Left lung (tissue), 10 donors: ENCODE results near the gene ARAP1. TPM values are rescaled to one million over a fixed set of nuclear protein-coding genes. Genes with fewer than 3 reads are reported as not detected.

ENCODE experiments used
- ATAC-seq: fragments of 200-7000 bp; cut with Tn5 transposase; one replicate; pipeline ENCODE4 v1.9.1; 2020; ENCODE audit warnings: moderate library complexity
- DNase-seq, 4 donors: peaks; one replicate each; pipeline ENCODE4 v3.0.0-alpha.2; 2013 to 2020
- H3K27ac ChIP-seq, 2 donors: fragments of 200-600 bp; sonication (generic) in 1 of 2; one replicate each; pipeline versions ENCODE4 v1.5.0 to v1.8.0; 2020 to 2021
- H3K27me3 ChIP-seq, 2 donors: fragments of 200-600 bp; sonication (generic) in 1 of 2; one replicate each; pipeline versions ENCODE4 v1.5.0 to v1.8.0; 2020 to 2021
- H3K36me3 ChIP-seq, 2 donors: fragments of 200-600 bp; sonication (generic) in 1 of 2; one replicate each; pipeline versions ENCODE4 v1.5.0 to v1.8.0; 2020 to 2021
- H3K4me1 ChIP-seq, 2 donors: fragments of 200-600 bp; one replicate each; pipeline ENCODE4 v1.8.0; 2021
- H3K4me3 ChIP-seq, 2 donors: fragments of 200-600 bp; sonication (generic) in 1 of 2; one replicate each; pipeline versions ENCODE4 v1.5.0 to v1.8.0; 2020 to 2021; ENCODE audit warnings: mild to moderate bottlenecking in 1 of 2
- H3K9me3 ChIP-seq, 2 donors: fragments of 200-600 bp; sonication (generic) in 1 of 2; one replicate each; pipeline versions ENCODE4 v1.5.0 to v1.8.0; 2020 to 2021
- CTCF ChIP-seq, 2 donors: fragments of 200-600 bp; sonication (generic) in 1 of 2; IDR thresholded peaks; one replicate each; pipeline versions ENCODE4 v1.5.0 to v1.8.0; 2021; ENCODE audit warnings: antibody characterized with exemption in 2 of 2
- intact Hi-C, 2 donors: fragments of 100-400 bp; cut with DNase I; formaldehyde crosslinking; loops; one replicate each; pipeline versions ENCODE4 v1.11.2 to v1.14.2; 2022
- polyA plus RNA-seq, 6 donors: library from polyadenylated mRNA; unstranded; fragments of 120-200 nt; gene quantifications; one replicate each; pipeline ENCODE4 v1.2.1, GENCODE V29; 2013; ENCODE audit not compliant: insufficient read length in 6 of 6
- total RNA-seq, 2 donors: library from RNA; stranded (reverse); fragmentation: NEBNext Ultra II Directional; extraction: Animal tissue kit (Norgen Biotek cat#: 25700); gene quantifications; one replicate each; pipeline ENCODE4 v1.2.1, GENCODE V29; 2021
- donor health status: DM: no; HTN: yes; CAD: no.
- donor health status: DM: no; HTN: no; CAD: no.

Gene ARAP1
- total and polyA plus RNA-seq, 8 donors = 80.0 to 222 (median 97.7) TPM

GRCh38 chr11:72658989-72659640 lies 93.1 kb downstream of the ARAP1 start:
- intact Hi-C loops = no loop called here
- ATAC-seq (no peak), DNase-seq (no peak)
- TF ChIP-seq CTCF (IDR thresholded peaks at IDR 0.05) = no peak
- no peak overlapping the region for H3K27ac ChIP-seq
- no peaks in the 10 kb centered on the region for H3K9me3 ChIP-seq
- H3K27me3 ChIP-seq = peaks cover 0 to 39% of the 10 kb centered on the region in 2 donors
- no peaks in the 10 kb centered on the region for H3K4me1 ChIP-seq
- no peak overlapping the region for H3K4me3 ChIP-seq
- no peaks in the 10 kb centered on the region for H3K36me3 ChIP-seq

GRCh38 chr11:72657411-72658100 lies 94.7 kb downstream of the ARAP1 start:
- TF ChIP-seq CTCF (IDR thresholded peaks at IDR 0.05) = no peak
- intact Hi-C loops = no loop called here
- DNase-seq (no peak), ATAC-seq (no peak)
- Histone ChIP-seq H3K9me3 (no peaks in the 10 kb centered on the region), H3K4me3 (no peak overlapping the region), H3K27ac (no peak overlapping the region), H3K36me3 (no peaks in the 10 kb centered on the region), H3K4me1 (no peaks in the 10 kb centered on the region), H3K27me3 (peaks cover 0 to 26% of the 10 kb centered on the region in 2 donors)

GRCh38 chr11:72655896-72656464 lies 96.2 kb downstream of the ARAP1 start:
- intact Hi-C loops = no loop called here
- Histone ChIP-seq H3K27ac (no peak overlapping the region), H3K9me3 (no peaks in the 10 kb centered on the region), H3K4me3 (no peak overlapping the region), H3K36me3 (no peaks in the 10 kb centered on the region), H3K4me1 (no peaks in the 10 kb centered on the region), H3K27me3 (peaks cover 0 to 26% of the 10 kb centered on the region in 2 donors)
- ATAC-seq (no peak), DNase-seq (peak in 1 of 4 donors; percentile 78)
- no peak for TF ChIP-seq CTCF (IDR thresholded peaks at IDR 0.05)

GRCh38 chr11:72655014-72655413 lies 97.2 kb downstream of the ARAP1 start:
- TF ChIP-seq CTCF (IDR thresholded peaks at IDR 0.05) = no peak
- no peak for DNase-seq
- intact Hi-C loops = no loop called here

GRCh38 chr11:72653649-72654048 lies 98.6 kb downstream of the ARAP1 start:
- H3K9me3 ChIP-seq = no peaks in the 10 kb centered on the region
- no peak overlapping the region for H3K27ac ChIP-seq
- no peaks in the 10 kb centered on the region for H3K36me3 ChIP-seq
- intact Hi-C loops = no loop called here
- H3K27me3 ChIP-seq = peaks cover 0 to 17% of the 10 kb centered on the region in 2 donors
- no peaks in the 10 kb centered on the region for H3K4me1 ChIP-seq
- DNase-seq = no peak
- TF ChIP-seq CTCF (IDR thresholded peaks at IDR 0.05) = no peak
- H3K4me3 ChIP-seq = no peak overlapping the region
- no peak for ATAC-seq

More at GRCh38 chr11:72655014-72655413, 97.2 kb downstream of the ARAP1 start:
- H3K27me3 ChIP-seq = peaks cover 0 to 26% of the 10 kb centered on the region in 2 donors
- no peaks in the 10 kb centered on the region for H3K9me3 ChIP-seq
- H3K4me1 ChIP-seq = no peaks in the 10 kb centered on the region
- no peak overlapping the region for H3K27ac ChIP-seq
- no peaks in the 10 kb centered on the region for H3K36me3 ChIP-seq
- ATAC-seq = no peak
- no peak overlapping the region for H3K4me3 ChIP-seq
